Loucy (cell line): Measurements from ENCODE around the gene ENTPD2.

Source experiments
- H2AFZ ChIP-seq: fragments of 200-600 bp; sonication (generic); 2 replicates; pipeline ENCODE4 v1.6.0; 2016; ENCODE audit warnings: antibody characterized with exemption, mild to moderate bottlenecking, low read length, moderate library complexity
- H3F3A ChIP-seq: fragments of 200-600 bp; 2 replicates; pipeline ENCODE4 v1.6.0; 2016; ENCODE audit warnings: antibody characterized with exemption, low read depth, mild to moderate bottlenecking
- H3K27me3 ChIP-seq: fragments of 200-600 bp; sonication (generic); 2 replicates; pipeline ENCODE4 v1.6.1; 2014; ENCODE audit warnings: low read length, mild to moderate bottlenecking; ENCODE audit not compliant: insufficient read depth, poor library complexity, severe bottlenecking
- H3K36me3 ChIP-seq: fragments of 200-600 bp; sonication (generic); 2 replicates; pipeline ENCODE4 v1.6.1; 2016; ENCODE audit warnings: low read length; ENCODE audit not compliant: insufficient read depth
- H3K4me1 ChIP-seq: fragments of 200-600 bp; sonication (generic); 2 replicates; pipeline ENCODE4 v1.5.1; 2014; ENCODE audit warnings: low read length, mild to moderate bottlenecking; ENCODE audit not compliant: insufficient read depth, poor library complexity, severe bottlenecking
- H3K4me2 ChIP-seq: fragments of 200-600 bp; sonication (generic); 2 replicates; pipeline ENCODE4 v1.6.0; 2014; ENCODE audit warnings: antibody characterized with exemption, low read length, low read depth, mild to moderate bottlenecking; ENCODE audit not compliant: poor library complexity, severe bottlenecking
- H3K4me3 ChIP-seq: fragments of 200-600 bp; sonication (generic); 2 replicates; pipeline ENCODE4 v1.5.1; 2014; ENCODE audit warnings: low read length, mild to moderate bottlenecking, mixed read lengths; ENCODE audit not compliant: poor library complexity, severe bottlenecking
- H3K79me2 ChIP-seq: fragments of 200-600 bp; sonication (generic); 2 replicates; pipeline ENCODE4 v1.6.1; 2014; ENCODE audit warnings: low read length; ENCODE audit not compliant: insufficient read depth
- H3K9ac ChIP-seq: fragments of 200-600 bp; sonication (generic); 2 replicates; pipeline ENCODE4 v1.6.0; 2014; ENCODE audit warnings: mild to moderate bottlenecking, low read depth, low read length, moderate library complexity; ENCODE audit not compliant: poor library complexity, severe bottlenecking
- H3K9me2 ChIP-seq: fragments of 200-600 bp; sonication (generic); replicated peaks from 2 replicates; pipeline ENCODE4 v1.6.1; 2016; ENCODE audit warnings: low read depth, low read length, mixed read lengths
- H3K9me3 ChIP-seq: fragments of 200-600 bp; sonication (generic); 2 replicates; pipeline ENCODE4 v1.6.1; 2014; ENCODE audit warnings: mild to moderate bottlenecking, antibody characterized with exemption, low read length, low read depth; ENCODE audit not compliant: insufficient read depth
- H4K20me1 ChIP-seq: fragments of 200-600 bp; sonication (generic); 2 replicates; pipeline ENCODE4 v1.6.0; 2014; ENCODE audit warnings: antibody characterized with exemption, low read length, mild to moderate bottlenecking; ENCODE audit not compliant: insufficient read depth, poor library complexity, severe bottlenecking
- EZH2phosphoT487 ChIP-seq: fragments of 200-600 bp; IDR thresholded peaks from 2 replicates; pipeline ENCODE4 v1.6.1; 2018; ENCODE audit warnings: antibody characterized with exemption, mild to moderate bottlenecking, moderate library complexity, borderline replicate concordance
- TF ChIP-seq, protein P1 (sequence below): fragments of 200-600 bp; sonication (generic); conservative IDR thresholded peaks from 2 replicates; pipeline ENCODE4 v1.5.1; 2014; ENCODE audit warnings: mild to moderate bottlenecking, antibody characterized with exemption, low read length

The ENTPD2 gene

DNA sequence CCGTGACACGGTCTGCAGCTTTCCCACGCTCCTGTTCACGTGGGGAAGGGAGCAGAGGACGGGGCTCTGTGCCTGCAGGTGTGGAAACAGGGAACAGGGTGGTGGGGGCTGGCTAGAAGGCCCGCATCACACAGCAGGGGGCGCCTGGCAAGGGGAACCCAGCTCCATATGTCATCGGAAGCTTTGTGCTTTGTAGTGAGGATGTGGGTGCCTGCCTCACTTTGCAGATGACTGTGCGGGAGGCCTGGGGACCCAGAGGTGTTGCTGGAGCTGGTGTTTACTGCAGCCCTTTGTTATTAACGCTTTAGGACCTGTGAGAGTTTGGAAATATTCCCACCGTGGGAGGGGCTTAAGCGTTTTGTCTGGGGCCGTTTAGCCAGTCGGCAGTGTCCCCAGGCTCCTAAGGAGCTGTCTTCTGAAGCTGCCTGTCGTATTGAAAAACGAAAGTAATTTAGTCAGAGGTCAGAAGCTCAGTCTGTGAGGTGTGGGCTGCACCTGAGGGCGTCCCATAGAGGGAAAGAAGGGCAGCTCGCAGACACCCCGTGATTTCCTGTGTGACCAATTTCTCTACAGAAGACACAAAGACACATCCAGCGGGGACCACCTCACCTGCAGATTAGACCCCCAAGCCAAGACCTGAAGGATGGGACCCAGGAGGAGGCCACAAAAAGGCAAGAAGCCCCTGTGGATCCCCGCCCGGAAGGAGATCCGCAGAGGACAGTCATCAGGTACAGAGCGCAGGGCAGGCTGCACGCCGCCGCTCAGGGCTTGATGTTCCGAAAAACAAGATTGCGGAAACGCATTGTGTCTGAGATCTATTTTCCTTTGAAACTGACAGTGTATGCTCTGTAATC, 42.0 kb upstream of the ENTPD2 start:
- Histone ChIP-seq H3K9me2 (no peaks in the 10 kb centered on the region), H3K9me3 (no peaks in the 10 kb centered on the region), H3K9ac (peak overlapping the region; percentile 61), H3K36me3 (peaks cover 26% of the 10 kb centered on the region; the same call in 1 of the 2 replicates), H2AFZ (peak overlapping the region; percentile 16; the same call in 1 of the 2 replicates), H4K20me1 (no peaks in the 10 kb centered on the region), H3K4me1 (peaks cover 9% of the 10 kb centered on the region), H3K27me3 (no peaks in the 10 kb centered on the region), H3K79me2 (peaks cover 3% of the 10 kb centered on the region; the same call in 1 of the 2 replicates), H3F3A (no peaks in the 10 kb centered on the region), H3K4me3 (peak overlapping the region; percentile 70), H3K4me2 (peak overlapping the region; percentile 77)
- TF ChIP-seq EZH2phosphoT487, result no peak
- TF ChIP-seq, protein P1, sequence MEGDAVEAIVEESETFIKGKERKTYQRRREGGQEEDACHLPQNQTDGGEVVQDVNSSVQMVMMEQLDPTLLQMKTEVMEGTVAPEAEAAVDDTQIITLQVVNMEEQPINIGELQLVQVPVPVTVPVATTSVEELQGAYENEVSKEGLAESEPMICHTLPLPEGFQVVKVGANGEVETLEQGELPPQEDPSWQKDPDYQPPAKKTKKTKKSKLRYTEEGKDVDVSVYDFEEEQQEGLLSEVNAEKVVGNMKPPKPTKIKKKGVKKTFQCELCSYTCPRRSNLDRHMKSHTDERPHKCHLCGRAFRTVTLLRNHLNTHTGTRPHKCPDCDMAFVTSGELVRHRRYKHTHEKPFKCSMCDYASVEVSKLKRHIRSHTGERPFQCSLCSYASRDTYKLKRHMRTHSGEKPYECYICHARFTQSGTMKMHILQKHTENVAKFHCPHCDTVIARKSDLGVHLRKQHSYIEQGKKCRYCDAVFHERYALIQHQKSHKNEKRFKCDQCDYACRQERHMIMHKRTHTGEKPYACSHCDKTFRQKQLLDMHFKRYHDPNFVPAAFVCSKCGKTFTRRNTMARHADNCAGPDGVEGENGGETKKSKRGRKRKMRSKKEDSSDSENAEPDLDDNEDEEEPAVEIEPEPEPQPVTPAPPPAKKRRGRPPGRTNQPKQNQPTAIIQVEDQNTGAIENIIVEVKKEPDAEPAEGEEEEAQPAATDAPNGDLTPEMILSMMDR, result peak; percentile 69

DNA sequence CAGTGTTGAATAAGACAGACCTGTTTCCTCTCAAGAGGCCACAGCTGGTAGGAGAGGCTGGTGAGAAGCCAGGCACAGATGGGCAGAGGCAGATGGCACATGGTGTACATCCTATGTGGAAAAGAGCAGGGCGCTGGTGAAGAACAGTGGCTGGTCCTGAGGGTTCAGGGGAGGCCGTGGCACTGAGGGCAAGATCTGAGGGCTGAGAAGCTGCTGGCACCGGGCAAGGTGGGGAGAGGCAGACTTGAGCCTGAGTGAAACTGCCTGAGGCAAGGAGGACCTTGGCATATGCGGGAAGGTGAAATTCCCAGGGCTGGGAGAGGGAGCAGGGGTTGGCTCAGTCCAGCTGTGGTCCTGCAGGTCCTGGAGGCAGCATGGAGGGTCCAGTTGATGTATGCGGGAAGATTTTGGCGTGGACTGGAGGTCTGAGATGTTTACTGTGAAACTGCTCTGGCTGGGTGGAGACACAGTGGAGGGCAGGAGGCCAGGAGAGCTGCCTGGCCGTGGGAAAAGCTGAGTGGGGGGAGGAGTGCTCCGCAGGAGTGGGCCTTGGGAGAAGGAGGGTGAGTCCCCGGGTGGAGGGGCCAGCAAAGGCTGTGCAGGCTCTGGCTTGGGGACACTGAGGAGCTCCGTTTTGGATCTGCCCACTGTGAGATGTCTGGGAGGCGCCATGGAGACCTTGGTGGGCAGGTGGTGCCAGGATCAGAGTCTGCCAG, 35.5 kb upstream of the ENTPD2 start:
- TF ChIP-seq, protein P1, result no peak
- TF ChIP-seq EZH2phosphoT487, result no peak
- no peaks in the 10 kb centered on the region for H3F3A ChIP-seq

DNA sequence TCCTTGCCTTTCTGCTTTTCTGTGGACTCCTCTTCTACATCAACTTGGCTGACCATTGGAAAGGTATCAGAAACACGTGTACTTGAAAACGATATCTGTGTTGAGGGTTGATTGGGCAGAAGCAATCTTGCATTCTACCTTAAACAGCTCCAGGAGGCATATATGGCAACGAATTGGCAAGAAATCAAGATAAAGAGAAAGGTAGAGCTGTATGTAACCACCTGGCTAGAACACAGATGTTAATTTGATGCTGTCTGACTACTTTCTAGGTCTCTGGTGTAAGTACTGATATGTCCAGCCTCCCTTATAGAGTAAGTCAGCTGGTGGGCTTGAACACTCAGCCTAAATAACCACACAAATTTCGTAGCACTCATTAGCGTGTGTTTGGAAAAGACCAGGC, 34.3 kb upstream of the ENTPD2 start:
- H3K4me1 ChIP-seq, result peaks cover 20% of the 10 kb centered on the region
- H3K27me3 ChIP-seq, result no peaks in the 10 kb centered on the region
- no peak overlapping the region for H2AFZ ChIP-seq
- peak overlapping the region; percentile 92 for H3K9ac ChIP-seq
- no peak for TF ChIP-seq EZH2phosphoT487
- TF ChIP-seq, protein P1, result no peak
- peak overlapping the region; percentile 88 for H3K4me3 ChIP-seq
- peaks cover 39% of the 10 kb centered on the region for H3K79me2 ChIP-seq
- peak overlapping the region; percentile 85 for H3K4me2 ChIP-seq
- H3K9me2 ChIP-seq, result no peaks in the 10 kb centered on the region
- no peaks in the 10 kb centered on the region for H4K20me1 ChIP-seq
- no peaks in the 10 kb centered on the region for H3F3A ChIP-seq
- no peaks in the 10 kb centered on the region for H3K36me3 ChIP-seq
- H3K9me3 ChIP-seq, result no peaks in the 10 kb centered on the region

More for the DNA sequence above, 35.5 kb upstream of the ENTPD2 start:
- H3K4me3 ChIP-seq, result peak overlapping the region; percentile 88
- H3K4me2 ChIP-seq, result peak overlapping the region; percentile 85
- H2AFZ ChIP-seq, result no peak overlapping the region
- H3K27me3 ChIP-seq, result no peaks in the 10 kb centered on the region
- H3K9me3 ChIP-seq, result no peaks in the 10 kb centered on the region
- H3K9me2 ChIP-seq, result no peaks in the 10 kb centered on the region
- H3K4me1 ChIP-seq, result peaks cover 20% of the 10 kb centered on the region
- H3K79me2 ChIP-seq, result peaks cover 39% of the 10 kb centered on the region
- no peaks in the 10 kb centered on the region for H4K20me1 ChIP-seq
- H3K36me3 ChIP-seq, result no peaks in the 10 kb centered on the region
- H3K9ac ChIP-seq, result peak overlapping the region; percentile 48
